WTC11 (cell line): Measurements from ENCODE around the gene EGFR. TPM values are rescaled to one million over a fixed set of nuclear protein-coding genes. Genes with fewer than 3 reads are reported as not detected.

Source experiments
- ATAC-seq: fragments of 200-7000 bp; cut with Tn5 transposase; 2 replicates; pipeline ENCODE4 v1.10.0; 2021; ENCODE audit warnings: mild to moderate bottlenecking, moderate library complexity
- CTCF ChIA-PET: fragments of 300-600 bp; sonication (Branson Sonifier 250); formaldehyde crosslinking; loops from one replicate; lab custom pipeline; 2021; ENCODE audit warnings: antibody characterized with exemption; lab: Charles Lee
- POLR2A ChIA-PET: fragments of 350-600 bp; sonication (Branson Sonifier 250); formaldehyde crosslinking; loops from one replicate; lab custom pipeline; 2021; ENCODE audit warnings: antibody characterized with exemption; lab: Charles Lee
- DNase-seq: peaks from one replicate; pipeline ENCODE4 v3.0.0; 2021; ENCODE audit warnings: low spot score
- H3K27ac Mint-ChIP-seq: 2 replicates; pipeline ENCODE4 v1.8.0; 2021; ENCODE audit warnings: mixed read lengths
- H3K27me3 Mint-ChIP-seq: 2 replicates; pipeline ENCODE4 v1.8.0; 2021; ENCODE audit warnings: low read depth, mild to moderate bottlenecking, moderate library complexity, mixed read lengths
- H3K36me3 Mint-ChIP-seq: 2 replicates; pipeline ENCODE4 v1.8.0; 2021; ENCODE audit warnings: mixed read lengths
- H3K4me1 Mint-ChIP-seq: 2 replicates; pipeline ENCODE4 v1.8.0; 2022; ENCODE audit warnings: mixed read lengths
- H3K4me3 Mint-ChIP-seq: 2 replicates; pipeline ENCODE4 v1.8.0; 2021; ENCODE audit warnings: mild to moderate bottlenecking, moderate library complexity, mixed read lengths
- H3K9me3 Mint-ChIP-seq: 2 replicates; pipeline ENCODE4 v1.8.0; 2021; ENCODE audit warnings: mixed read lengths
- CREB1 ChIP-seq: sonication (generic); formaldehyde crosslinking; IDR thresholded peaks from 2 replicates; pipeline ENCODE4 v1.8.0; 2023; ENCODE audit warnings: mild to moderate bottlenecking, missing genetic modification reagents
- ESRRA ChIP-seq: sonication (generic); formaldehyde crosslinking; IDR thresholded peaks from 2 replicates; pipeline ENCODE4 v1.8.1; 2022; ENCODE audit warnings: mild to moderate bottlenecking, missing genetic modification reagents, borderline replicate concordance
- HMGA2 ChIP-seq: fragments of 250-450 bp; sonication (Bioruptor Pico); IDR thresholded peaks from 2 replicates; pipeline ENCODE4 v1.4.0; 2021; ENCODE audit warnings: mild to moderate bottlenecking, moderate library complexity
- MYBL2 ChIP-seq: sonication (generic); formaldehyde crosslinking; IDR thresholded peaks from 2 replicates; pipeline ENCODE4 v1.8.1; 2023; ENCODE audit warnings: mild to moderate bottlenecking, moderate library complexity, missing genetic modification reagents
- SMAD3 ChIP-seq: sonication (generic); formaldehyde crosslinking; IDR thresholded peaks from 2 replicates; pipeline ENCODE4 v1.8.0; 2022; ENCODE audit warnings: missing genetic modification reagents, mild to moderate bottlenecking, borderline replicate concordance
- SMAD4 ChIP-seq: sonication (generic); formaldehyde crosslinking; IDR thresholded peaks from 2 replicates; pipeline ENCODE4 v1.8.0; 2022; ENCODE audit warnings: mild to moderate bottlenecking, missing genetic modification reagents
- SP1 ChIP-seq: sonication (generic); formaldehyde crosslinking; conservative IDR thresholded peaks from 2 replicates; pipeline ENCODE4 v1.8.1; 2022; ENCODE audit warnings: missing genetic modification reagents
- TP53 ChIP-seq: sonication (generic); formaldehyde crosslinking; IDR thresholded peaks from 2 replicates; pipeline ENCODE4 v1.8.1; 2023; ENCODE audit warnings: mild to moderate bottlenecking, missing genetic modification reagents
- ZBTB21 ChIP-seq: sonication (generic); formaldehyde crosslinking; IDR thresholded peaks from 2 replicates; pipeline ENCODE4 v1.8.1; 2023; ENCODE audit warnings: mild to moderate bottlenecking, missing genetic modification reagents, borderline replicate concordance
- ZNF232 ChIP-seq: sonication (generic); formaldehyde crosslinking; IDR thresholded peaks from 2 replicates; pipeline ENCODE4 v1.8.0; 2022; ENCODE audit warnings: mild to moderate bottlenecking, missing genetic modification reagents
- ZNF263 ChIP-seq: sonication (generic); formaldehyde crosslinking; IDR thresholded peaks from 2 replicates; pipeline ENCODE4 v1.8.1; 2022; ENCODE audit warnings: low read depth, mild to moderate bottlenecking, moderate library complexity, missing genetic modification reagents
- total RNA-seq: library from RNA; stranded (reverse); gene quantifications from 3 replicates; pipeline ENCODE4 v1.2.3, GENCODE V29; 2021
- TF ChIP-seq, protein P1 (sequence below): fragments of 250-450 bp; sonication (Bioruptor Pico); IDR thresholded peaks from 2 replicates; pipeline ENCODE4 v1.9.0; 2021; ENCODE audit warnings: mild to moderate bottlenecking
- TF ChIP-seq, protein P2 (sequence below): sonication (generic); formaldehyde crosslinking; IDR thresholded peaks from 2 replicates; pipeline ENCODE4 v1.8.0; 2022; ENCODE audit warnings: mild to moderate bottlenecking, missing genetic modification reagents
- TF ChIP-seq, protein P3 (sequence below): sonication (generic); formaldehyde crosslinking; IDR thresholded peaks from 2 replicates; pipeline ENCODE4 v1.8.1; 2023; ENCODE audit warnings: mild to moderate bottlenecking, missing genetic modification reagents, borderline replicate concordance
- TF ChIP-seq, protein P4 (sequence below): sonication (generic); formaldehyde crosslinking; IDR thresholded peaks from 2 replicates; pipeline ENCODE4 v1.8.0; 2023; ENCODE audit warnings: mild to moderate bottlenecking, missing genetic modification reagents
- TF ChIP-seq, protein P5 (sequence below): sonication (generic); formaldehyde crosslinking; conservative IDR thresholded peaks from 2 replicates; pipeline ENCODE4 v1.8.1; 2022; ENCODE audit warnings: mild to moderate bottlenecking, missing genetic modification reagents
- TF ChIP-seq, protein P6 (sequence below): fragments of 250-450 bp; sonication (Bioruptor Pico); IDR thresholded peaks from 2 replicates; pipeline ENCODE4 v1.9.0; 2021; ENCODE audit warnings: mild to moderate bottlenecking, borderline replicate concordance
- TF ChIP-seq, protein P7 (sequence below): sonication (generic); formaldehyde crosslinking; IDR thresholded peaks from 2 replicates; pipeline ENCODE4 v1.8.1; 2022; ENCODE audit warnings: low read depth, missing genetic modification reagents, borderline replicate concordance
- TF ChIP-seq, protein P8 (sequence below): sonication (generic); formaldehyde crosslinking; IDR thresholded peaks from 2 replicates; pipeline ENCODE4 v1.8.1; 2023; ENCODE audit warnings: mild to moderate bottlenecking, moderate library complexity, missing genetic modification reagents

Gene EGFR
- total RNA-seq, 1 experiment from 2014 or later, result 5.9 TPM

DNA sequence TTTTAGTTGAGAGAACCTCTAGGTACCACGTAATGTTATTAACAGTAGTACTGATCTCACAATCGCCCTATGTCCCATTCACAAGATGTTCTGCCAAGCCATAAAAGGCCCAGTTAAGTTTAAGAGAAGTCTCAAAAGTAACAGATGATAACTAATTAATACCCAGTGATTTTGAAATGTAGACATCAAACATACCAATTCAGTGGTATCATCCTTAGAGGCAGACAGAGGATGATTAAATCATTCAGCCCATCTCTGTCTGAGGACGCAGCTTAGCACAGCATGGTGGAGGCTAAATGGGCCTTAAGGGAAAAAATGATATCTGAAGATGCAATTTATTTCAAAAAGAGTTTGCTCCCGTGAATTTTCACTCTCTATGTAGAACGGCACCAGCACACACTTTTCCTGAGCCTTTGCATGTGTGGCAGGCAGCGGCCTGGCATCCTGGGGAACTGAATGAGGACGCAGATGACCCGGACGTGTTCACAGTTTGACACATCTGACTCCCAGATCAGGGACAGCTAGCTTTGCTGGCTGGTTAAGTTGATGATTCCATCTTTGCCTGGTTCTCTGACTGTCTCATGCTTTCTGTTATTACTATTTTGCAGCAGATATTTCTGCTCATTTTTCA is 13.4 kb downstream of the EGFR start:
- H3K9me3 Mint-ChIP-seq, result no peaks in the 10 kb centered on the region
- CTCF ChIA-PET, result no interaction called here
- no peaks in the 10 kb centered on the region for H3K4me1 Mint-ChIP-seq
- ATAC-seq (no peak), DNase-seq (no peak)
- H3K27ac Mint-ChIP-seq, result no peak overlapping the region
- POLR2A ChIA-PET, result no interaction called here
- H3K27me3 Mint-ChIP-seq, result no peaks in the 10 kb centered on the region
- no peak overlapping the region for H3K4me3 Mint-ChIP-seq
- no peaks in the 10 kb centered on the region for H3K36me3 Mint-ChIP-seq
- TF ChIP-seq, protein P1, sequence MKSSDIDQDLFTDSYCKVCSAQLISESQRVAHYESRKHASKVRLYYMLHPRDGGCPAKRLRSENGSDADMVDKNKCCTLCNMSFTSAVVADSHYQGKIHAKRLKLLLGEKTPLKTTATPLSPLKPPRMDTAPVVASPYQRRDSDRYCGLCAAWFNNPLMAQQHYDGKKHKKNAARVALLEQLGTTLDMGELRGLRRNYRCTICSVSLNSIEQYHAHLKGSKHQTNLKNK, result no peak
- no peak for TF ChIP-seq CREB1 (CRISPR knock-in tag)
- no peak for TF ChIP-seq ESRRA (CRISPR knock-in tag)
- TF ChIP-seq, protein P2, sequence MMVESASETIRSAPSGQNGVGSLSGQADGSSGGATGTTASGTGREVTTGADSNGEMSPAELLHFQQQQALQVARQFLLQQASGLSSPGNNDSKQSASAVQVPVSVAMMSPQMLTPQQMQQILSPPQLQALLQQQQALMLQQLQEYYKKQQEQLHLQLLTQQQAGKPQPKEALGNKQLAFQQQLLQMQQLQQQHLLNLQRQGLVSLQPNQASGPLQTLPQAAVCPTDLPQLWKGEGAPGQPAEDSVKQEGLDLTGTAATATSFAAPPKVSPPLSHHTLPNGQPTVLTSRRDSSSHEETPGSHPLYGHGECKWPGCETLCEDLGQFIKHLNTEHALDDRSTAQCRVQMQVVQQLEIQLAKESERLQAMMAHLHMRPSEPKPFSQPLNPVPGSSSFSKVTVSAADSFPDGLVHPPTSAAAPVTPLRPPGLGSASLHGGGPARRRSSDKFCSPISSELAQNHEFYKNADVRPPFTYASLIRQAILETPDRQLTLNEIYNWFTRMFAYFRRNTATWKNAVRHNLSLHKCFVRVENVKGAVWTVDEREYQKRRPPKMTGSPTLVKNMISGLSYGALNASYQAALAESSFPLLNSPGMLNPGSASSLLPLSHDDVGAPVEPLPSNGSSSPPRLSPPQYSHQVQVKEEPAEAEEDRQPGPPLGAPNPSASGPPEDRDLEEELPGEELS (CRISPR knock-in tag), result no peak
- TF ChIP-seq HMGA2 (CRISPR knock-in tag), result no peak
- TF ChIP-seq ZNF232 (CRISPR knock-in tag), result no peak
- TF ChIP-seq, protein P3, sequence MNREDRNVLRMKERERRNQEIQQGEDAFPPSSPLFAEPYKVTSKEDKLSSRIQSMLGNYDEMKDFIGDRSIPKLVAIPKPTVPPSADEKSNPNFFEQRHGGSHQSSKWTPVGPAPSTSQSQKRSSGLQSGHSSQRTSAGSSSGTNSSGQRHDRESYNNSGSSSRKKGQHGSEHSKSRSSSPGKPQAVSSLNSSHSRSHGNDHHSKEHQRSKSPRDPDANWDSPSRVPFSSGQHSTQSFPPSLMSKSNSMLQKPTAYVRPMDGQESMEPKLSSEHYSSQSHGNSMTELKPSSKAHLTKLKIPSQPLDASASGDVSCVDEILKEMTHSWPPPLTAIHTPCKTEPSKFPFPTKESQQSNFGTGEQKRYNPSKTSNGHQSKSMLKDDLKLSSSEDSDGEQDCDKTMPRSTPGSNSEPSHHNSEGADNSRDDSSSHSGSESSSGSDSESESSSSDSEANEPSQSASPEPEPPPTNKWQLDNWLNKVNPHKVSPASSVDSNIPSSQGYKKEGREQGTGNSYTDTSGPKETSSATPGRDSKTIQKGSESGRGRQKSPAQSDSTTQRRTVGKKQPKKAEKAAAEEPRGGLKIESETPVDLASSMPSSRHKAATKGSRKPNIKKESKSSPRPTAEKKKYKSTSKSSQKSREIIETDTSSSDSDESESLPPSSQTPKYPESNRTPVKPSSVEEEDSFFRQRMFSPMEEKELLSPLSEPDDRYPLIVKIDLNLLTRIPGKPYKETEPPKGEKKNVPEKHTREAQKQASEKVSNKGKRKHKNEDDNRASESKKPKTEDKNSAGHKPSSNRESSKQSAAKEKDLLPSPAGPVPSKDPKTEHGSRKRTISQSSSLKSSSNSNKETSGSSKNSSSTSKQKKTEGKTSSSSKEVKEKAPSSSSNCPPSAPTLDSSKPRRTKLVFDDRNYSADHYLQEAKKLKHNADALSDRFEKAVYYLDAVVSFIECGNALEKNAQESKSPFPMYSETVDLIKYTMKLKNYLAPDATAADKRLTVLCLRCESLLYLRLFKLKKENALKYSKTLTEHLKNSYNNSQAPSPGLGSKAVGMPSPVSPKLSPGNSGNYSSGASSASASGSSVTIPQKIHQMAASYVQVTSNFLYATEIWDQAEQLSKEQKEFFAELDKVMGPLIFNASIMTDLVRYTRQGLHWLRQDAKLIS (CRISPR knock-in tag), result no peak
- no peak for TF ChIP-seq SMAD3 (CRISPR knock-in tag)
- TF ChIP-seq, protein P4, sequence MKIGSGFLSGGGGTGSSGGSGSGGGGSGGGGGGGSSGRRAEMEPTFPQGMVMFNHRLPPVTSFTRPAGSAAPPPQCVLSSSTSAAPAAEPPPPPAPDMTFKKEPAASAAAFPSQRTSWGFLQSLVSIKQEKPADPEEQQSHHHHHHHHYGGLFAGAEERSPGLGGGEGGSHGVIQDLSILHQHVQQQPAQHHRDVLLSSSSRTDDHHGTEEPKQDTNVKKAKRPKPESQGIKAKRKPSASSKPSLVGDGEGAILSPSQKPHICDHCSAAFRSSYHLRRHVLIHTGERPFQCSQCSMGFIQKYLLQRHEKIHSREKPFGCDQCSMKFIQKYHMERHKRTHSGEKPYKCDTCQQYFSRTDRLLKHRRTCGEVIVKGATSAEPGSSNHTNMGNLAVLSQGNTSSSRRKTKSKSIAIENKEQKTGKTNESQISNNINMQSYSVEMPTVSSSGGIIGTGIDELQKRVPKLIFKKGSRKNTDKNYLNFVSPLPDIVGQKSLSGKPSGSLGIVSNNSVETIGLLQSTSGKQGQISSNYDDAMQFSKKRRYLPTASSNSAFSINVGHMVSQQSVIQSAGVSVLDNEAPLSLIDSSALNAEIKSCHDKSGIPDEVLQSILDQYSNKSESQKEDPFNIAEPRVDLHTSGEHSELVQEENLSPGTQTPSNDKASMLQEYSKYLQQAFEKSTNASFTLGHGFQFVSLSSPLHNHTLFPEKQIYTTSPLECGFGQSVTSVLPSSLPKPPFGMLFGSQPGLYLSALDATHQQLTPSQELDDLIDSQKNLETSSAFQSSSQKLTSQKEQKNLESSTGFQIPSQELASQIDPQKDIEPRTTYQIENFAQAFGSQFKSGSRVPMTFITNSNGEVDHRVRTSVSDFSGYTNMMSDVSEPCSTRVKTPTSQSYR (CRISPR knock-in tag), result no peak
- TF ChIP-seq MYBL2, result no peak
- TF ChIP-seq SP1 (CRISPR knock-in tag), result no peak
- TF ChIP-seq, protein P5, sequence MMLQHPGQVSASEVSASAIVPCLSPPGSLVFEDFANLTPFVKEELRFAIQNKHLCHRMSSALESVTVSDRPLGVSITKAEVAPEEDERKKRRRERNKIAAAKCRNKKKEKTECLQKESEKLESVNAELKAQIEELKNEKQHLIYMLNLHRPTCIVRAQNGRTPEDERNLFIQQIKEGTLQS (CRISPR knock-in tag), result no peak
- TF ChIP-seq, protein P6, sequence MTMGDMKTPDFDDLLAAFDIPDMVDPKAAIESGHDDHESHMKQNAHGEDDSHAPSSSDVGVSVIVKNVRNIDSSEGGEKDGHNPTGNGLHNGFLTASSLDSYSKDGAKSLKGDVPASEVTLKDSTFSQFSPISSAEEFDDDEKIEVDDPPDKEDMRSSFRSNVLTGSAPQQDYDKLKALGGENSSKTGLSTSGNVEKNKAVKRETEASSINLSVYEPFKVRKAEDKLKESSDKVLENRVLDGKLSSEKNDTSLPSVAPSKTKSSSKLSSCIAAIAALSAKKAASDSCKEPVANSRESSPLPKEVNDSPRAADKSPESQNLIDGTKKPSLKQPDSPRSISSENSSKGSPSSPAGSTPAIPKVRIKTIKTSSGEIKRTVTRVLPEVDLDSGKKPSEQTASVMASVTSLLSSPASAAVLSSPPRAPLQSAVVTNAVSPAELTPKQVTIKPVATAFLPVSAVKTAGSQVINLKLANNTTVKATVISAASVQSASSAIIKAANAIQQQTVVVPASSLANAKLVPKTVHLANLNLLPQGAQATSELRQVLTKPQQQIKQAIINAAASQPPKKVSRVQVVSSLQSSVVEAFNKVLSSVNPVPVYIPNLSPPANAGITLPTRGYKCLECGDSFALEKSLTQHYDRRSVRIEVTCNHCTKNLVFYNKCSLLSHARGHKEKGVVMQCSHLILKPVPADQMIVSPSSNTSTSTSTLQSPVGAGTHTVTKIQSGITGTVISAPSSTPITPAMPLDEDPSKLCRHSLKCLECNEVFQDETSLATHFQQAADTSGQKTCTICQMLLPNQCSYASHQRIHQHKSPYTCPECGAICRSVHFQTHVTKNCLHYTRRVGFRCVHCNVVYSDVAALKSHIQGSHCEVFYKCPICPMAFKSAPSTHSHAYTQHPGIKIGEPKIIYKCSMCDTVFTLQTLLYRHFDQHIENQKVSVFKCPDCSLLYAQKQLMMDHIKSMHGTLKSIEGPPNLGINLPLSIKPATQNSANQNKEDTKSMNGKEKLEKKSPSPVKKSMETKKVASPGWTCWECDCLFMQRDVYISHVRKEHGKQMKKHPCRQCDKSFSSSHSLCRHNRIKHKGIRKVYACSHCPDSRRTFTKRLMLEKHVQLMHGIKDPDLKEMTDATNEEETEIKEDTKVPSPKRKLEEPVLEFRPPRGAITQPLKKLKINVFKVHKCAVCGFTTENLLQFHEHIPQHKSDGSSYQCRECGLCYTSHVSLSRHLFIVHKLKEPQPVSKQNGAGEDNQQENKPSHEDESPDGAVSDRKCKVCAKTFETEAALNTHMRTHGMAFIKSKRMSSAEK, result no peak
- TF ChIP-seq, protein P7, sequence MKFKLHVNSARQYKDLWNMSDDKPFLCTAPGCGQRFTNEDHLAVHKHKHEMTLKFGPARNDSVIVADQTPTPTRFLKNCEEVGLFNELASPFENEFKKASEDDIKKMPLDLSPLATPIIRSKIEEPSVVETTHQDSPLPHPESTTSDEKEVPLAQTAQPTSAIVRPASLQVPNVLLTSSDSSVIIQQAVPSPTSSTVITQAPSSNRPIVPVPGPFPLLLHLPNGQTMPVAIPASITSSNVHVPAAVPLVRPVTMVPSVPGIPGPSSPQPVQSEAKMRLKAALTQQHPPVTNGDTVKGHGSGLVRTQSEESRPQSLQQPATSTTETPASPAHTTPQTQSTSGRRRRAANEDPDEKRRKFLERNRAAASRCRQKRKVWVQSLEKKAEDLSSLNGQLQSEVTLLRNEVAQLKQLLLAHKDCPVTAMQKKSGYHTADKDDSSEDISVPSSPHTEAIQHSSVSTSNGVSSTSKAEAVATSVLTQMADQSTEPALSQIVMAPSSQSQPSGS (CRISPR knock-in tag), result no peak
- TF ChIP-seq ZNF263, result no peak
- TF ChIP-seq SMAD4 (CRISPR knock-in tag), result no peak
- no peak for TF ChIP-seq ZBTB21
- TF ChIP-seq, protein P8, sequence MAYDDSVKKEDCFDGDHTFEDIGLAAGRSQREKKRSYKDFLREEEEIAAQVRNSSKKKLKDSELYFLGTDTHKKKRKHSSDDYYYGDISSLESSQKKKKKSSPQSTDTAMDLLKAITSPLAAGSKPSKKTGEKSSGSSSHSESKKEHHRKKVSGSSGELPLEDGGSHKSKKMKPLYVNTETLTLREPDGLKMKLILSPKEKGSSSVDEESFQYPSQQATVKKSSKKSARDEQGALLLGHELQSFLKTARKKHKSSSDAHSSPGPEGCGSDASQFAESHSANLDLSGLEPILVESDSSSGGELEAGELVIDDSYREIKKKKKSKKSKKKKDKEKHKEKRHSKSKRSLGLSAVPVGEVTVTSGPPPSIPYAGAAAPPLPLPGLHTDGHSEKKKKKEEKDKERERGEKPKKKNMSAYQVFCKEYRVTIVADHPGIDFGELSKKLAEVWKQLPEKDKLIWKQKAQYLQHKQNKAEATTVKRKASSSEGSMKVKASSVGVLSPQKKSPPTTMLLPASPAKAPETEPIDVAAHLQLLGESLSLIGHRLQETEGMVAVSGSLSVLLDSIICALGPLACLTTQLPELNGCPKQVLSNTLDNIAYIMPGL (CRISPR knock-in tag), result no peak
- no peak for TF ChIP-seq TP53
